ENCODE measurements around the gene E4F1.

DNA sequence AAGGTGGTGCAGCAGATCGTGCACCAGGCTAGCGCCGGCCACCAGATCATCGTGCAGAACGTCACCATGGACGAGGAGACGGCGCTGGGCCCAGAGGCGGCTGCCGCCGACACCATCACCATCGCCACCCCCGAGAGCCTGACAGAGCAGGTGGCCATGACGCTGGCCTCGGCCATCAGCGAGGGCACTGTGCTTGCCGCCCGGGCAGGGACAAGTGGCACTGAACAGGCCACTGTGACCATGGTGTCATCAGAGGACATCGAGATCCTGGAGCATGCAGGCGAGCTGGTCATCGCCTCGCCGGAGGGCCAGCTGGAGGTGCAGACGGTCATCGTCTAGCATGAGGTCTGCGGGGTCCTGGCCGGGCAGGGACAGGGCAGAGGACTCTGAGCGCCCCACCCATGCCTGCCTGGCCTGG is 11.9 kb downstream of the E4F1 start:
- TF ChIP-seq, protein P1, sequence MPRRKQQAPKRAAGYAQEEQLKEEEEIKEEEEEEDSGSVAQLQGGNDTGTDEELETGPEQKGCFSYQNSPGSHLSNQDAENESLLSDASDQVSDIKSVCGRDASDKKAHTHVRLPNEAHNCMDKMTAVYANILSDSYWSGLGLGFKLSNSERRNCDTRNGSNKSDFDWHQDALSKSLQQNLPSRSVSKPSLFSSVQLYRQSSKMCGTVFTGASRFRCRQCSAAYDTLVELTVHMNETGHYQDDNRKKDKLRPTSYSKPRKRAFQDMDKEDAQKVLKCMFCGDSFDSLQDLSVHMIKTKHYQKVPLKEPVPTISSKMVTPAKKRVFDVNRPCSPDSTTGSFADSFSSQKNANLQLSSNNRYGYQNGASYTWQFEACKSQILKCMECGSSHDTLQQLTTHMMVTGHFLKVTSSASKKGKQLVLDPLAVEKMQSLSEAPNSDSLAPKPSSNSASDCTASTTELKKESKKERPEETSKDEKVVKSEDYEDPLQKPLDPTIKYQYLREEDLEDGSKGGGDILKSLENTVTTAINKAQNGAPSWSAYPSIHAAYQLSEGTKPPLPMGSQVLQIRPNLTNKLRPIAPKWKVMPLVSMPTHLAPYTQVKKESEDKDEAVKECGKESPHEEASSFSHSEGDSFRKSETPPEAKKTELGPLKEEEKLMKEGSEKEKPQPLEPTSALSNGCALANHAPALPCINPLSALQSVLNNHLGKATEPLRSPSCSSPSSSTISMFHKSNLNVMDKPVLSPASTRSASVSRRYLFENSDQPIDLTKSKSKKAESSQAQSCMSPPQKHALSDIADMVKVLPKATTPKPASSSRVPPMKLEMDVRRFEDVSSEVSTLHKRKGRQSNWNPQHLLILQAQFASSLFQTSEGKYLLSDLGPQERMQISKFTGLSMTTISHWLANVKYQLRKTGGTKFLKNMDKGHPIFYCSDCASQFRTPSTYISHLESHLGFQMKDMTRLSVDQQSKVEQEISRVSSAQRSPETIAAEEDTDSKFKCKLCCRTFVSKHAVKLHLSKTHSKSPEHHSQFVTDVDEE (CRISPR knock-in tag; IDR thresholded peaks at IDR 0.05) = no peak
- TF ChIP-seq PPARA (CRISPR knock-in tag; IDR thresholded peaks at IDR 0.05; ENCODE audit: borderline replicate concordance) = no peak
